Upper lobe of right lung (tissue), 1 donor: ENCODE results near the gene INKA2. TPM values are rescaled to one million over a fixed set of nuclear protein-coding genes. Genes with fewer than 3 reads are reported as not detected.

Source experiments
- ATAC-seq: fragments of 200-7000 bp; cut with Tn5 transposase; one replicate; pipeline ENCODE4 v1.9.1; 2020; ENCODE audit warnings: mild to moderate bottlenecking, moderate library complexity
- DNase-seq: peaks from one replicate; pipeline ENCODE4 v3.0.0-alpha.2; 2020
- H3K27ac ChIP-seq: fragments of 200-600 bp; one replicate; pipeline ENCODE4 v1.8.0; 2022
- H3K27me3 ChIP-seq: fragments of 200-600 bp; one replicate; pipeline ENCODE4 v1.8.0; 2022; ENCODE audit warnings: mild to moderate bottlenecking
- H3K36me3 ChIP-seq: fragments of 200-600 bp; one replicate; pipeline ENCODE4 v1.8.0; 2022
- H3K4me1 ChIP-seq: fragments of 200-600 bp; one replicate; pipeline ENCODE4 v1.8.0; 2022
- H3K4me3 ChIP-seq: fragments of 200-600 bp; one replicate; pipeline ENCODE4 v1.8.0; 2022; ENCODE audit warnings: mild to moderate bottlenecking
- H3K9me3 ChIP-seq: fragments of 200-600 bp; one replicate; pipeline ENCODE4 v1.8.0; 2022
- intact Hi-C: fragments of 100-400 bp; cut with DNase I; formaldehyde crosslinking; loops from one replicate; pipeline ENCODE4 v1.11.0; 2022
- total RNA-seq: library from RNA; stranded (reverse); fragmentation: NEBNext Ultra II Directional; extraction: Animal tissue kit (Norgen Biotek cat#: 25700); gene quantifications from one replicate; pipeline ENCODE4 v1.2.1, GENCODE V29; 2021
- TF ChIP-seq, protein P1 (sequence below): fragments of 200-600 bp; IDR thresholded peaks from one replicate; pipeline ENCODE4 v1.8.0; 2022; ENCODE audit warnings: antibody characterized with exemption
- donor health status: DM: no; HTN: yes; CAD: no; lungs with severe emphysema.

INKA2 gene
- total RNA-seq, 1 donor from 2014 or later = 13.3 TPM

DNA sequence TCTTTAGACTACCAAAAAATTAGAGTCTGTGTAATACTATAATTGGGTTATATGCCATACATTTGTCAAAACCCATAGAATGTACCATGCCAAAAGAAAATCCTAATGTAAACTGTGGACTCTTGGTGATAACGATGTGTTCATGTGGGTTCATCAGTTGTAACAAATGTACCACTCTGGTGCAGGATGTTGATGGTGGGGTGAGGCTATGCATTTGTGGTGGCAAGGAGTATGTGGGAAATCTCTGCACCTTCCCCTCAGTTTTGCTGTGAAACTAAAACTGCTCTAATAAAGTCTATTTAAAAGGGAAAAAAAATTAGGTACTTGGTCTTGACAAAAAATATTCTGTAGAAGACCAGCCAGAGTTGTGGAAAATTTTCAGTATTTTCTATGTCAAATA, 43.4 kb downstream of the INKA2 start:
- DNase-seq (no peak), ATAC-seq (no peak)
- TF ChIP-seq, protein P1, sequence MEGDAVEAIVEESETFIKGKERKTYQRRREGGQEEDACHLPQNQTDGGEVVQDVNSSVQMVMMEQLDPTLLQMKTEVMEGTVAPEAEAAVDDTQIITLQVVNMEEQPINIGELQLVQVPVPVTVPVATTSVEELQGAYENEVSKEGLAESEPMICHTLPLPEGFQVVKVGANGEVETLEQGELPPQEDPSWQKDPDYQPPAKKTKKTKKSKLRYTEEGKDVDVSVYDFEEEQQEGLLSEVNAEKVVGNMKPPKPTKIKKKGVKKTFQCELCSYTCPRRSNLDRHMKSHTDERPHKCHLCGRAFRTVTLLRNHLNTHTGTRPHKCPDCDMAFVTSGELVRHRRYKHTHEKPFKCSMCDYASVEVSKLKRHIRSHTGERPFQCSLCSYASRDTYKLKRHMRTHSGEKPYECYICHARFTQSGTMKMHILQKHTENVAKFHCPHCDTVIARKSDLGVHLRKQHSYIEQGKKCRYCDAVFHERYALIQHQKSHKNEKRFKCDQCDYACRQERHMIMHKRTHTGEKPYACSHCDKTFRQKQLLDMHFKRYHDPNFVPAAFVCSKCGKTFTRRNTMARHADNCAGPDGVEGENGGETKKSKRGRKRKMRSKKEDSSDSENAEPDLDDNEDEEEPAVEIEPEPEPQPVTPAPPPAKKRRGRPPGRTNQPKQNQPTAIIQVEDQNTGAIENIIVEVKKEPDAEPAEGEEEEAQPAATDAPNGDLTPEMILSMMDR = no peak
- Histone ChIP-seq H3K27ac (no peak overlapping the region), H3K36me3 (peaks cover 81% of the 10 kb centered on the region), H3K27me3 (no peaks in the 10 kb centered on the region), H3K4me1 (peaks cover 2% of the 10 kb centered on the region), H3K9me3 (no peaks in the 10 kb centered on the region), H3K4me3 (no peak overlapping the region)
- intact Hi-C loops = no loop called here

GRCh38 chr1:111691886-111692285, 47.3 kb downstream of the INKA2 start:
- no peak for DNase-seq
- Histone ChIP-seq H3K9me3 (no peaks in the 10 kb centered on the region), H3K27ac (no peak overlapping the region), H3K4me3 (no peak overlapping the region), H3K4me1 (peaks cover 13% of the 10 kb centered on the region), H3K36me3 (peaks cover 45% of the 10 kb centered on the region), H3K27me3 (no peaks in the 10 kb centered on the region)
- ATAC-seq = no peak
- intact Hi-C loops = no loop called here
- TF ChIP-seq, protein P1 = no peak

DNA sequence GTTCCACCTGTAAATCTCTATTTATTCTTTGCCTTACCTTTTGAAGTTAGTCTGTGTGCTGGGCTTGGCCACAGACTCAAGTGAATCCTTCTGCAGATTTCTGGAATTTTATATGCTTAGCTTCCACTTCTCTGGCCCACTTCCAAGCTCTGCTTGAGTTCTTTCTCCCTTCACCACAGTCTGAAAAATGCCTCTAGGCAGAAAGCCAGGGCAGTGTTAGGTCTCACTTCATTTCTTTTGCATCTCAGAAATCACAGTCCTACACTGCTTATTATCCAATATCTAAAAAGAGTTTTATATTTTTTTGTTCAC, 48.9 kb downstream of the INKA2 start:
- ATAC-seq (peak; percentile 56), DNase-seq (no peak)
- Histone ChIP-seq H3K36me3 (peaks cover 31% of the 10 kb centered on the region), H3K27ac (no peak overlapping the region), H3K4me3 (no peak overlapping the region), H3K27me3 (no peaks in the 10 kb centered on the region), H3K9me3 (no peaks in the 10 kb centered on the region), H3K4me1 (peaks cover 13% of the 10 kb centered on the region)
- TF ChIP-seq, protein P1 = no peak
- intact Hi-C loops = no loop called here

Other genes starting within 250 kb of the INKA2 start
- gene ADORA3, start 235.8 kb downstream of the INKA2 start, total RNA-seq = 9.3 TPM
- gene TMIGD3, start 235.8 kb downstream of the INKA2 start, total RNA-seq = 5.1 TPM
- 118 TPM for gene RAP1A, start 119.6 kb downstream of the INKA2 start, total RNA-seq
- 10.9 TPM for gene DDX20, start 16.5 kb upstream of the INKA2 start, total RNA-seq